Medulla oblongata (tissue), 1 donor: ENCODE data around the gene UBD.

ENCODE experiments used
- DNase-seq: peaks from one replicate; pipeline ENCODE4 v3.0.0-alpha.2; 2015; ENCODE audit errors: extremely low spot score

UBD gene

GRCh38 chr6:29522227-29522626, 37.3 kb downstream of the UBD start:
- no peak for DNase-seq

- no peak for DNase-seq
Measured at GRCh38 chr6:29521006-29521680, 38.4 kb downstream of the UBD start.

DNA sequence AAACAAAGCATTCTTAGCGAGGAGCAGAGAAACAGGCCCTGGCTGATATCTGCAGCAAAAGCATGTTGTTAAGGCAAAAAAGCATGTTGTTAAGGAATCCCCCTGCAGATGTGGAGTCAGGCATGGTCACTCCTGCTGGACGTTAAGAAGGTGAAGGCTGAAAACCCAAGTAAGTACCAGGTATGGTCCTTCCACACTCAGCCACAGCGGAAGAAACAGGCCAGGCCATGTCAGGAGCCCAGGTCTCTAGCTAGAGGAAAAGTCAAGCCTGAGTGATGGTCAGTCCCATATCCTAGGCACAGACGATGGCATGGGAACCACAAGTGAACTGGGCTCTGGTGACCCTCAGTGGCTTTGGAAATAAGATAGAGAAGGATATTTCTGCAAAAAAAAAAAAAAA, 39.3 kb downstream of the UBD start:
- DNase-seq = no peak

- DNase-seq = no peak
Measured at GRCh38 chr6:29519291-29520010, 40.1 kb downstream of the UBD start.

GRCh38 chr6:29517728-29518440, 41.6 kb downstream of the UBD start:
- no peak for DNase-seq

DNA sequence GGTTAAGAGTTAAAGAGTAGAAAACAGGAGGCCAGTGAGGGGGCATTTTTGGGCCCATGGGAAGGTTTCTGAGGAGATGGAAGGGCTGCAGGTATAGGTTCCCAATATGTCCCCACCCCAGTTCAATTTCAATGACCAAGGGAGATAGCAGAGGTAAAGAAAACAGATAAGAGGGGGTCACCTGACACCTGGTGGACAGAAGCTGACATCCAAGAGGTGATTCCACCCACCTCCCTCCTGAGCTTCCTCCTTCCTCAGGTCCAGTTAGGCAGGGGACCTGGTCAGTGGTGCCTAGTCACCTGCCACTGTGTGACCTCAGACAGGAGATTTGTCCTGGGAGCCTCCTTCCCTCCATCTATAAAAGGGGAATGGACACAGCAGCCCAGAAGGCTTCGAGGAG, 42.3 kb downstream of the UBD start:
- no peak for DNase-seq

GRCh38 chr6:29516108-29516507, 43.4 kb downstream of the UBD start:
- DNase-seq = no peak

DNA sequence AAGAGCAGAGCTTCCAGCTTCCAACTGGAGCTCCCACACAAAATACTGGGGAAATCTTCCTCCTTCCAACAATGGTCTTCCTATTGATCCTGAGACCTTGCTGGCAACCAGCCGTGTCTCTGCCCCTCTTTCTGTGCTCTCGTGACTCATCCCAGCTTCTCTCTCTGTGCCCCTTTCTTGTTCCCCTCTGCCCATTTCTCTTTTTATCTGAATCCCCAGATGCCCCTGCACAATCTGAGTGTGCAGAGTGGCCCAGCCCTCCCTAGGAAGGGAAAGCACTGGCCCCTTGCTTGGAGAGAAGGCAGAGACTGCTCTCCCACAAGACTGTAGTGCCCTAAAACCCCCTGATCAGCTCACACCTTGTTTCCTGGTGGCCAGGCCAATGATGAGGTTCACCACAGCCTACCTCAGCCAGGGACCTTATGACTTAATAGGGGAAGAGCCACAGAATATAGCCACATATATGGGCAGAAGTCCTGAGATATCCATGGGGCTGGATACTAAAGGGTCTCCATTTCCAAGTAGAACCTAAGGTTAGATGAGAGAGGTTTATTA, 48.7 kb downstream of the UBD start:
- DNase-seq = no peak

- DNase-seq = no peak
Measured at GRCh38 chr6:29510202-29510601, 49.3 kb downstream of the UBD start.

GRCh38 chr6:29509711-29510110, 49.8 kb downstream of the UBD start:
- DNase-seq = no peak

DNA sequence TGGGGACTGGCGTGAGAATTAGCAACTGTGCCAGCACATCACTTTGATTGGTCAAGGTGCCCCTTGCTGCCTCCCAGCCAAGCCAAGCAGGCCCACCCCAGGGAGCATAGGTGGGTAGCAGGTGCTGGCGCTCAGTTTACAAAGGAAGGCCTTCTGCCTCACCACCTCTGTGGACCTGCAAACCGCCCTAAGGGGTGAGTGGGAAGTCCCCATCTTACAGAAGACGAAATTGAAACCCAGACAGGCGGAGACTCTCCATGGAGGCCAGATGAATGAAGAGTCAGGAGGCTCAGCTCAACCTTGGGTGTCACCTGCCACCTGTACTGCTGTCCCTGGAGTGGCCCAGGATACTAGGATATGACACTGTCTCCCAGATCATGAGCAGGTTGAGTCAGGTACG, 50.3 kb downstream of the UBD start:
- no peak for DNase-seq

- no peak for DNase-seq
Measured at GRCh38 chr6:29507319-29507718, 52.2 kb downstream of the UBD start.

DNA sequence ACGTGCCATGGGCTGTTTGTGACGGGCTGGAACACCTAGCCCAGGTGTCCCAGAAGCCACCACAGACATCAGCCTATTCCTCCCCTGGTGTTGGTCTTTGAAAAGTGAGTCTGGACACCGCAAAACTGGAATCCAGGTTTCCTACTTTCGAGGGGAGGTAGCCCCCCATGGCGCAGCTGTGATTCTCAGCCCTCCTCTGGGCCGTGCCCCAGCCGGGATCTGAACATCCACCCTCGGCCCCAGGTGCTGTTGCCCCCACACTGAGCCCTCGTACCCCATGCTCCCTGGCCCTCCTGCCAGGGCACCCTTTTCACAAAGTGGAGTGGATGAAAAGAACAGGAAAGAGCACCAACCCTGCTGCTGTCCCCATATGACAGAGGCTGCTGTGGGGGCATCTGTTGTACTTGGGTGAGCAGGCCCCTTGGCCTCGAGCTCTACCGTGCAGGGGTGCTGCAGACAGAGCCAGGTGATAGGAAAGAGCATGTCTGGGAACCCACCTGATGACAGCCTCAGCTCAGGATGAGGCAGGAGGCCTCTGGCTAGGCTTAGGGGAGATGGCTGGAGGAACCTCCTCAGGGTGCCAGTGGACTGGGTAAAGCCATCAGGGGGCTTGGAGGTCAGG, 53.0 kb downstream of the UBD start:
- DNase-seq = no peak

GRCh38 chr6:29505808-29506207, 53.7 kb downstream of the UBD start:
- no peak for DNase-seq
